ENCODE data around the gene S100A13.

GRCh38 chr1:153629971-153630370 is 2.7 kb upstream of the S100A13 start:
- TF ChIP-seq CTCF (conservative IDR thresholded peaks at IDR 0.05) (no peak), ZFX (IDR thresholded peaks at IDR 0.05) (no peak)
